Measurements from ENCODE around the gene AK6.
A peak's percentile ranks its signal among the peaks of the same experiment; 100 is the strongest.
"Not testable (repeated sequence)": the region's sequence is repeated elsewhere in the genome, so short reads cannot be mapped to it uniquely, and the experiment has no call there.

Gene AK6

GRCh38 chr5:69369340-69370121 is at the start of gene AK6, which contains the start of the genes RAD17 and TAF9:
AK6 (minus strand) TSS chr5:69369520; CDS start chr5:69369490, 30 bp downstream.
RAD17 (plus strand) TSS chr5:69369818; CDS start chr5:69372209, 2,391 bp downstream.
TAF9 (minus strand) TSS chr5:69369520; CDS start chr5:69365737, 3,783 bp downstream.
- DNase-seq = peak; percentile 87

GRCh38 chr5:69418554-69418953 is 49.2 kb upstream of the AK6 start:
- no peak for DNase-seq

- no peak for DNase-seq
Measured at GRCh38 chr5:69416699-69417098, 47.4 kb upstream of the AK6 start.

GRCh38 chr5:69416180-69416579 is 46.9 kb upstream of the AK6 start:
- no peak for DNase-seq

- no peak for DNase-seq
Measured at GRCh38 chr5:69415584-69415958, 46.3 kb upstream of the AK6 start.

- DNase-seq = no peak
Measured at GRCh38 chr5:69414885-69415583, 45.7 kb upstream of the AK6 start, which contains the start of gene MARVELD2. MARVELD2 (plus strand) TSS chr5:69415116; CDS start chr5:69419386, 4,270 bp downstream.

GRCh38 chr5:69404659-69405330 is 35.5 kb upstream of the AK6 start:
- DNase-seq = no peak

GRCh38 chr5:69378376-69378775 is 9.1 kb upstream of the AK6 start:
- no peak for DNase-seq

GRCh38 chr5:69374911-69375446 is 5.7 kb upstream of the AK6 start:
- no peak for DNase-seq

GRCh38 chr5:69372394-69372793 is 3.1 kb upstream of the AK6 start:
- DNase-seq = no peak

GRCh38 chr5:69370335-69370734 is 1.0 kb upstream of the AK6 start:
- not testable (repeated sequence) for DNase-seq

- DNase-seq = no peak
Measured at GRCh38 chr5:69368458-69369339, 621 bp downstream of the AK6 start.

- DNase-seq = peak; percentile 3
Measured at GRCh38 chr5:69367697-69368279, 1.5 kb downstream of the AK6 start.

- no peak for DNase-seq
Measured at GRCh38 chr5:69364850-69365249, 4.5 kb downstream of the AK6 start.

- DNase-seq = peak; percentile 31
Measured at GRCh38 chr5:69364414-69364813, 4.9 kb downstream of the AK6 start.

GRCh38 chr5:69360442-69360841 is 8.9 kb downstream of the AK6 start:
- no peak for DNase-seq

GRCh38 chr5:69359699-69360098 is 9.6 kb downstream of the AK6 start:
- DNase-seq = no peak

- DNase-seq = no peak
Measured at GRCh38 chr5:69350664-69351063, 18.7 kb downstream of the AK6 start.

GRCh38 chr5:69343083-69343482 is 26.2 kb downstream of the AK6 start:
- DNase-seq = no peak

GRCh38 chr5:69341520-69342161 is 27.7 kb downstream of the AK6 start:
- no peak for DNase-seq

GRCh38 chr5:69335341-69335935 is 33.9 kb downstream of the AK6 start:
- peak; percentile 56 for DNase-seq
